Amniotic epithelial cell (primary cell): ENCODE results near the gene GPX5.
"Not testable (repeated sequence)": the region's sequence is repeated elsewhere in the genome, so short reads cannot be mapped to it uniquely, and the experiment has no call there.

Experiments used
- DNase-seq: peaks from one replicate; pipeline ENCODE4 v3.0.0-alpha.2; 2010; ENCODE audit warnings: low read depth

The GPX5 gene

DNA sequence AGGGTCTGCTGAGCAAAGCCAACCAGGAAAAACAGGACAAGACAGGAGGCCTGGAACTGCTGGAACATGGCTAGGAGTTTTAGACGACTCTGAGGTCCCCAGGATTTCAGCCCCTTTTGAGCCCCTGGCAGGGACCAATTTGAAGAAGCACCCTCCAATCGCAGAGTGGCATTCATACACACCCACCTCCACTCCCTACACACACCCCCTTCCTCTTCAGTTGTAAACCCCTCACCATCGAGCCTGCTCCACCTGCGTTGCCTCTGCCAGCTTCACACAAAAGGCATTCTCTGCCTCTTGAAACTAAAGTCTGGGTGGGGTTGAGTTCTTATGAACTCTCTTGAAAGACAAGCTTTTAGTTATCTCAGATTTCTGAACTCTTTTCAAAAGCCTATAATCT, 10.0 kb upstream of the GPX5 start, which contains the start of gene GPX6:
GPX6 (minus strand) TSS at position 118 of the 400 bp plus-strand sequence; CDS start at position 68, 50 bp downstream.
- DNase-seq, result no peak

DNA sequence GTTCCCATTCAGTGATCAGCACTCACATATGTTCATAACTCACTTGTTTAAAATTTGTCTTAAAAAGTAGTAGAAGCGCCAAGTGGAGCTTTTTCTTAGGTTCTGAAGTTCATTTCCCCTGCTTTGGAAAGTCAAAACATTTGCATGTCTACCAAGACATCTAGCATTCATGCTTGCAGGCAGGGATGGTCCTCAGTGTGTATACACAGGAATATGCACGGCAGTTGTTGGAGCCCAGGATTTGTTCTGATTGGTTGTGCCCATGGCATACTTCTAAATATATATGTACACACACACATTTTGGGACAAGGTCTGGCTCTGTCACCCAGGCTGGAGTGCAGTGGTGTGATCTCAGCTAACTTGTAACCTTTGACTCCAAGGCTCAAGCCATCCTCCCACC, 7.7 kb upstream of the GPX5 start:
- no peak for DNase-seq

DNA sequence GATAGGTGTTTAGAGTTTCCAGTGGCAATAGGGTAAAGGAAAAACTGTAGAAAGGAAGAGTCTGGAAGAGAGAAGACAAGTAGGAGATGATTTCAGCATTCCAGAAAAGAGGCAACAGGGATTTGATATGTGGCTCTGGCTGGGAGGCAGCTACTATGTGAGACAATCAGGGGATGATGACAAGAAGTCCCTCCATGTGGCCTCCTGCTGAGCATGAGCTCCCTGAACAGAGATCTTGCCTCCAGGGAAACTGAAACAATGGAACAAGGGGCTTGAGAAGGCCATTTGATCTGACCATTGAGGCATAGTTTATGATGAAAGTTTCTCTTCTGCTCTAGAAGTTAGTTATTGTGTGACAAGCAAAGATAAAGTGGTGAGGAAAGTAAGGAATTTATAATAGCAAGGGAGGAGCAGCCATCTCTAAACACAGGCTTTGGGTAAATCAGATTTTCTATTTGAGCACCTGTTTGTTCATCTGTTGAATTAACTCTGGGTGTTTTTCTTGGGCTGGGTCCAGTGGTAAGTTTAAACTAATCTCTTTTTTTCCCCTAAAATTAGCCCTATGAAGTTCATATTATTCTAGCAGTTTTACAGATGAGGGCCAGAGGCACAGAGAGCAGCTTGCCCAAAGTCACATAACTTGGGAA, 3.0 kb upstream of the GPX5 start:
- DNase-seq, result no peak

DNA sequence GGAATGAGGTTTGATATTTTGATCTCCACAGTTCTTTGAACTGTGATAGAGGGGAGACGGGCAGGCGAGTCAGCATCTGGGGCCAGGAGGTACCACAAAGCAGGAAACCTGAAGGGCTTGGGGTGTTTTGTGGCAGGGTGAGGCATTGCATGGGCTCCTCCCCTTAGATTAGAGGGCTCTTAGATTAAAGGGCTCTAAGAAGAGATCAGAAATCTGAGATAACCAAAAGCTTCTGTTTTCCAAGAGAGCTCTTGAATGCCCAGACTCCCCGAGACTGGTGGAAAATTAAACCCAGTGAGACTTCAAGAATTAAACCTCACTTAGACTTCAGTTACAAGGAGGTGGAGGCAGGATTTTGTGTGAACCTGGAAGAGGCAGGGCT, 2.4 kb upstream of the GPX5 start:
- no peak for DNase-seq

DNA sequence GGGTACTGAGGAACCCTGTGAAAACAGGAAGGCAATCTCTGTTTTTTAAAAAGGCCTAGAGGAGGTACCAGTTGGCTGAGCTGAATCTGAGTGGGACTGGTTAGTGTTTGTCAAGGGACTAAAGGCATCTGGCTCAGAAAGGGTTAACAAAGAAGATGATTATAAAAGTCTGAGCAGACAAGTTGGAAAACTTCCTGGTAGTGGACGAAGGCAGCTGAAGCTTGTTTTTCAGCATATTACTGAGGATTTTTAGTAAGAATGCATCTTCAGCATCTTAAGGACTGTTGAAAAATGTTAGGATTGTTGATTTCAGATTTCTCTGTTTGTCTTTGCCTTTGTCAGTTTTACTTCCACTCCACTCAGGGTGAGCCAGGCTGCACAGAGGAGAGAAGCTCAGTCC, 5.1 kb downstream of the GPX5 start:
- DNase-seq, result no peak

DNA sequence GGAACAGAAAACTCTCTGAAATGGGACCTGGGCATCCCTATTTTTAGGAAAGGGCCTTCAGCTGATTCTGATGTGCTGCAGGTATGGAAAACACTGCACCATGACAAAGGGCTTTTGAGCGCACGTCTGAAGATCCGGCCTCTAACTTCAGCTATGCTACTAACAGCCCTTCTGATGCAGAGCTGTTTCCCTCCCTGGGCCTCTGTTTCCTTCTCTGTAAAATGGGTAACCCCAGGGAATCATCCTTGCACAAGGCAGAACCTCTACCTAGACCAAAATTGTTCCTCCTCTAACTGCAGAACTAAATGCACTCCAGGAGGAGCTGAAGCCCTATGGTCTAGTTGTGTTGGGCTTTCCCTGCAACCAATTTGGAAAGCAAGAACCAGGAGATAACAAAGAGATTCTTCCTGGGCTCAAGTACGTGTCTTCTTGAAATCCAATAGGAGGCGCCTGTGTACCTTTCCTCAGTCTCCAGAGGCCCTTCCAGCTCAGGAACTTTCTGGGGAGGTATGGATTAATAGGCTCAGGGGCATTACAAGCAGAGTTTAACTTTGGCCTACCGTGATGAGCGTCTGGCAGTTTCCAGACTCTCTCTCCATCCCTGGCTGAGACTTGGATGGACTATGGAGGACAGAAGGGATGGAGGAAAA, 5.9 kb downstream of the GPX5 start:
- no peak for DNase-seq

DNA sequence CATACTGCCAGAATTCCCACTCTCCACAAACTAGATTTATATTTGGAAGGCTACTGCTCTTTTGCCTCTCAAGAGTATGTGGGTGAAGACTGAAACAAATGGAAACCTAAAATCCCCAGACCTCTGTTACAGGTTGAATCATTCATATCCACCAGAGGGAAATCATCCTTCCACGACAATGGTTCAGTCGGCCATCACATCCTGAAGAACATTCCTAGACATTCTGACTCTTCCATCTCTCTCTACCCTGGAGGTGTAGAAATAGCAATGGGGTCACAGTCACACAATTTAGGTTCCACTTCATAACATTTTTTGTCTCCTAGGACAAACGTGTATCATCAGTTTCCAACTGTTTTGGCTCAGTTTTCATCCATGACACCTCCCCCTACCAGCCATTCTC, 8.6 kb downstream of the GPX5 start:
- DNase-seq, result no peak

DNA sequence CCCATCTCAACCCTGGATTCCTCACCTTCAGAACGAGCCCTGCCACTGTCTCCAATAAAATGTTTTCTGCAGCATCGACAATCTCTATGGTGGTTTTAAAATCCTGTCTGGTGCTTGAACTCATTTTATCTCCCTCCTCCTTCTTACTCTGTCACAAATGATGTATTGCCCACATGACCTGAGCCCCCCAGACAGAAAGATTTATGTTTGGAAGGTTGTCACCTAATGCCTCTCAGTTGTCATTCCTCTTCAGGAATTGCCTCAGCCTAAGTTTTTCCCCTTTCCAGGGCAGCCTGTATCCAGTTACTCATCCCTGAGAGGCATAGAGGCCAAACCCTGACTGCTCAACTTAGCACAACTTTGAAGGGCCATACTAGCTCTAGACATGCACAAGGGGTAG, 9.2 kb downstream of the GPX5 start:
- no peak for DNase-seq

DNA sequence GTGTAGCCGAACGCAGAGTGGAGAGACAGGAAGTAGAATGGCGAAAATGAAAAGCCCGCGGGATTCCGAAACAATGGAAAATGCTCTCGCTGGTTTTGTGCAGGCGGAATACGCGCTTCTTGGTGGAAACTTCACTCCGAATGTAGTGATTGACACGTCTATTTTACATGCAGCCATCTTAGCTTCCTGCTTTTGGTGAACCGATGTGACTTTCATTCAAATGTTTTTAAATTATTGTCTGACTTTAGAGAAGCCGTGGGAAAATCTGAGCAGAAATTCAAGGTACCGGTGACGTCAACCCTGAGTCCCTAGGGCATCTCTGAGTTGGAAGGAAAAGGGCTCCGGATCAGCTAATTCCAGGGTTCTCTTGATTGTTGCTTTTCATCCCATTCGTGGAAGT, 11.4 kb downstream of the GPX5 start:
- peak; percentile 31 for DNase-seq

DNA sequence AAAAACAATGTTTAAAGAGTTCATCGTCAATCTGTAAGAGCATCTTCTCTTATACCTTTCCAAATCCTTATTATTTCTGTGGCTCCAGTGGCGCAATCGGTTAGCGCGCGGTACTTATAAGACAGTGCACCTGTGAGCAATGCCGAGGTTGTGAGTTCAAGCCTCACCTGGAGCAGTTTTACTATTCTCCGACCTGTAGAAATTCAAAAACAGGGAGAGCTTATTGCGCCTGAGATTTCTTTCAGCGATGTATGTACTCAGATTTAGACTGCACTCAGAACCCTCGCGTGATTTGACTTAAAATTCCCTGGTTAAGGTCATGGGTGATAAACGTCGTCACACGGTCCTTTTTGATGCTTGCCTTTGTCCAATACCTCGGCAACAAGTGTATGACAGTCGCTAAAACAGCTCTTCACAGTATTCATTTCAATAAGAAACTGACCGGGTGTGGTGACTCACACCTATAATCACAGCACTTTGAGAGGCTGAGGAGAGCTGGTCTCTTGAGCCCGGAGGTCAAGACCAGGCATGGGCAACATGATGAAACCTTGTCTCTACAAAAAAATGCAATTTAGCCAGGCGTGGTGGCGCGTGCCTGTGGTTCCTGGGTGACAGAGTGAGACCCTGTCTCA, 11.9 kb downstream of the GPX5 start:
- no peak for DNase-seq

DNA sequence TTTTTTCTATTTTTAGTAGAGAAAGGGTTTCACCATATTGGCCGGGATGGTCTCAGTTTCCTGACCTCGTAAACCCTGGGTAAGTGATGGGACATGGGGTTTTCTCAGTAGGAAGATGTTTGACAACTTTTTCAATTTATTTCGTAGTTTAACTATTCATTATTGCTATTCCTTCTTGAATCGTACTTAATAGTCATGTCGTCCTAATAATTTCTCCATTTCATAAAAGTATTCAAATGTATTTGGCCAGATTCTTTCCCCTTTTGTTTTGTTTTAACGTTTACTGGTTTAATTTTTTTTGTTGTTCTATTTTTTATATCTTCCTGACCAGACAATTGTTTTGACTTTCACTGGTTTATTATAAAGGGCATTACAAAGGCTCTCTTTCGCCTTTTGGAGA, 16.3 kb downstream of the GPX5 start:
- no peak for DNase-seq

DNA sequence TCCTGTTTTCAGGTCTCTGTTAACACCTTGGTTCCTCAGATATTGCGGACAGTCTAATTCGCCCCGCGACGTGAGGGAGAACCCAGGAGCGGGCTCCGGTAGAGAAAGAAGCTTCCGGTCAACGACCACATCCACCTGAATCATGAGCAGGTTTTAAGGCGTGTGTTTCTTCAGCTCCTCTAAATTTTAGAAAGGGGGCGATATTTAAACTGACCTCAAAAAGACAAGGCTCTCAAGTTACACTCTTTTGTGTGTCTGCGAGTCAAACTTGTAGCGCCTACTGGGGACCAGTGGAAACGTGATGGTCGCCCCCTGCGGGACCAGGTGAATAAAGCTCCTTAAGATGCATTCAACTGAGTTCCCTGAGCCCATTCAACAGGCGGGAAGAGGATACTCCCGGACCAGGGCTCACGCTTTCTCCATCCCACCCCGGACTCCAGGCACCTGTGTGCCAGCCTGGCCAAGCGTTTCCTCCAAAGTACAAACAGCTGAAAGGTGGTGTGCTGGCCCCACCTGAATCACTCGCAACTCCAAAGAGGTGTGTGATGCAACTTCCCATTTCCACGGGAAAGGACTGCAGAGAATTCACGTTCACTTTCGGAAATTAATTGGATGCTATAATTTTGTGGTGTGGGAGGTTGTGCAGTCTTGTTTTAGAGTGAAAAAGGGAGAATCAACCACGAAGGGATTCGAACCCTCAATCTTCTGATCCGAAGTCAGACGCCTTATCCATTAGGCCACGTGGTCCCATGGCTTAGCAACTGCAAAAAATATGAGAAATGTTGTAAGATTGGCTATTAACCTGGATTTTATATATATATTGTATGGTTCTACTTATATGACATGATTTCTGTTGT, 17.0 kb downstream of the GPX5 start:
- peak; percentile 87 for DNase-seq

DNA sequence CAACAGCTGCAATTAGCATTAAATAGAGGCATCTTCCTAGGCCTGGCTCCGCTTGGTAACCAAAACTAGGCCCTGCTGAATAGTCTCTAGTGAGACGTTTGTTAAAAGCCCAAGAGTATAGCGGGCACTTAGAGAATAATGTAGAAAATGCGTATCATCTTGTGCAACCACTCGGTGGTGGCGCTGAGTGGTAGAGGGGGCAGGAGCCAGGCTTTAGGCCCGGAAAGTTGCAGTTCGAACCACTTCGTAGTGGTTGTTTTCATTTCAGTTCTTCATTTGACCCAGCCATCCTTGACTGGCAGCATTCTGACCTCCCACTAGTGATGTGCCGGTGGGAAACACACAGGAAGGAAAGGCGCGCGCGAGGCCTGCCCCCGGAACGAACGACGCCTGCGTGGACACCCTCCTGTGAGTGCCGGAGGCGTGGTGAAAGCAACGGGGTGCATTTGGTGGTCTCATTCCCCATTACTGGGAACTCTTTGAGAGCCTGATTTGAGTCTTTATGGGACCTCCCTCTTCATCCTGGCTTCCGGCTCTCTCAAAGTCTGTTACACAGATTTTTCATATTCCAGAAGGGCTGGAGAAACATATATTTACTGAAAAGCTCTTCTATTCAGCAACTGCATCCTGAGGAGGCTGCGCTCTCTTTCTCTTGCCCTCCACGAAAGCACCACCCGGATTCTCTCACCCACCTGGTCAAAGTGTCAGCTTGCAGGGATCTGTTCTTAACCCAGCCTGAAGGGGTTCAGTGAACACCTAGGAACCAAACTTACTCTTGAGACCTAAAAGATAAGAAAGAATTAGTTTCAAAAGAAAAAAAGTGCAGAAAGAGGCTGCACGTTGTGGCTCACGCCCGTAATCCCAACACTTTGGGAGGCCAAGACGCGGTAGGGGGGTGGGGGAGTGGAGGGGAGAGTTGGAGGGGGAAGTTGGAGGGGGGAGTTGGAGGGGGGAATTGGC, 18.2 kb downstream of the GPX5 start:
- peak; percentile 32 for DNase-seq

DNA sequence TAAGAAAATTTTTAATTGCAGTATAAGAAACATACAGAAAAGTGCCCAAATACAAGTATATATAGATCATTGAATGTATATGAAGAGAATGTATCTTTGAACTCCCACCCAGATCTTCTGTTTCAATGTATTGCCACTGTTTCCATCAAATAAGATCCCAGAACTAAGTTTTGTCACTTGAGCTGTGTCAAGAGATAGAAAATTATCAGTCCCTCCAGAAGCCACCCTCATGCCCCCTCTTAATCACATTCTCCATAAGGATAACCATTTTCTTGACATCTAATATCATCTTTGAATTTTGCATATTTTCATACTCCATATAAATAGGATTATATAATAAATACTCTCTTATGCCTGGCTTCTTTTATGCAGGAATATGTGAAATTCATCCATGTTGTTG, 20.3 kb downstream of the GPX5 start:
- no peak for DNase-seq

DNA sequence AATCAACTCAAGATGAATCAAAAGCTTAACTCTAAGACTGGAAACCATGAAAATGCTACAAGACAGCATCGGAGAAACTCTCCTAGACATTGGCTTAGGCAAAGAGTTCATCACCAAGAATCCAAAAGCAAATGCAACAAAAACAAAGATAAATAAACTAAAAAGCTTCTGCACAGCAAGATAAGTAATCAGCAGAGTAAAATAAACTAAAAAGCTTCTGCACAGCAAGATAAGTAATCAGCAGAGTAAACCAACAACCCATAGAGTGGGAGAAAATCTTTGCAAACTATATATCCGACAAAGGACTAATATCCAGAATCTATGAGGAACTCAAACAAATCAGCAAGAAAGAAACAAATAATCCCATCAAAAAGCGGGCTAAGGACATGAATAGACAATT, 21.3 kb downstream of the GPX5 start:
- not testable (repeated sequence) for DNase-seq

DNA sequence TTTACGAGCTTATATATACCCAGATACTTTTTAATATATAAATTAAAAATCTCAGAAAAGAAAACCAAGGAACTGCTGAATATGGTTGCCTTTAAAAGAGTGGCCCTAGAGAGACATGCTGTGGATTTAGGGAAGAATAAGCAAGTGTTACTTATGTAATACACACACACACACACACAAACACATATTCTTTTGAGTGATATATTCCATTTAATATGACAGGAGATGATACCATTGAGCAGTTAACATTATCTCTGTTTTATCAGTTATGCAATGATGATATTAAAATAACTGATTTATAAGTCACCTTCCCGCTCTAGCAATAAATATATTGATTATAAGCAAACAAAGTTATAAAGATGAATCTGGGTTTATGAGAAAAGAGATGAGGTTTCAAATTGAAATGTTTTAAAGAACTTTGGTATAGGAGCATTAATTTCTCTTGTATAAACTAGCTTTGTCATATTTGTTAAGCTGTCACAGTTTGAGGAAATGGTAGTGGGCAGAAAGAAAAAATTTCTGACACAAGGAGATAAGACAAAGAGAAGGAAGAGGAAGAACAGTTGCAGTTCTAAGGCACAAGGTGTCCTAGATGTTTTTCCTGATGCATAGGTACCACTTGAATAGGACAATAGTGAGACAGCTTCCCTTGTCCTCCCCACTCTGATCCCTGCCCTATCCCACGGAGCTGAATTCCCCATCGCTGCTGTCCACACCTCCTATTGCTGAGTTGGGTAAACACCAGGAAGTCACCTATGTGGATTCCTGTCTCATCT, 26.4 kb downstream of the GPX5 start:
- no peak for DNase-seq

DNA sequence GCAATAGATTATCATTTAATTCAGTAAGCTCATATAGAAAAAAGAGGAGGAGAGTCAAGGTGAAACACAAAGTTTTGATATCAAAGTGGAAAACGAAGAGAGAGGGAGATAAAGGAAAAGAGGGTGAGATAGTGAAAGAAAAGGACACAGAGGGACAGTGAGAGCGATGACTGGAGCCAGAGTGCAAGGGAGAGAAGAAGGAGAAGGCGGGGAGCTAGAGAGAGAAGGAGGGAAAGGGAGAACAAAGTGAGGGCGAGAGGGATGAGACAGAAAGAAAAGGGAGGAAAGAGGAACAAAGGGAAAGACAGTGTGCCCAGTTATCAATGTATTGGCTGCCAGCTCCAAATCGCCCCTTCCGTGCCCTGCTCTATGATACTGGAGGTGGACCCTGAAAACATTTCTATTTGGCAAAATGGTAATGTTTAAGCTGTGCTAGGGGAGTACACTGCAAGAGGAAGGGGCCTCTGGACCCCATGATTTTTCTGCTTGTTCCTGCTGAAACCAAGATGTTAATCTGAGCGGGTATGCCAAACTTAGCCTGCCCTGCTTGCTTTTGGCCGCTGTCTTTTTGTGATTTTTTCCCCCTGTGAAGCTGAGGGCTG, 27.8 kb downstream of the GPX5 start:
- DNase-seq, result no peak

DNA sequence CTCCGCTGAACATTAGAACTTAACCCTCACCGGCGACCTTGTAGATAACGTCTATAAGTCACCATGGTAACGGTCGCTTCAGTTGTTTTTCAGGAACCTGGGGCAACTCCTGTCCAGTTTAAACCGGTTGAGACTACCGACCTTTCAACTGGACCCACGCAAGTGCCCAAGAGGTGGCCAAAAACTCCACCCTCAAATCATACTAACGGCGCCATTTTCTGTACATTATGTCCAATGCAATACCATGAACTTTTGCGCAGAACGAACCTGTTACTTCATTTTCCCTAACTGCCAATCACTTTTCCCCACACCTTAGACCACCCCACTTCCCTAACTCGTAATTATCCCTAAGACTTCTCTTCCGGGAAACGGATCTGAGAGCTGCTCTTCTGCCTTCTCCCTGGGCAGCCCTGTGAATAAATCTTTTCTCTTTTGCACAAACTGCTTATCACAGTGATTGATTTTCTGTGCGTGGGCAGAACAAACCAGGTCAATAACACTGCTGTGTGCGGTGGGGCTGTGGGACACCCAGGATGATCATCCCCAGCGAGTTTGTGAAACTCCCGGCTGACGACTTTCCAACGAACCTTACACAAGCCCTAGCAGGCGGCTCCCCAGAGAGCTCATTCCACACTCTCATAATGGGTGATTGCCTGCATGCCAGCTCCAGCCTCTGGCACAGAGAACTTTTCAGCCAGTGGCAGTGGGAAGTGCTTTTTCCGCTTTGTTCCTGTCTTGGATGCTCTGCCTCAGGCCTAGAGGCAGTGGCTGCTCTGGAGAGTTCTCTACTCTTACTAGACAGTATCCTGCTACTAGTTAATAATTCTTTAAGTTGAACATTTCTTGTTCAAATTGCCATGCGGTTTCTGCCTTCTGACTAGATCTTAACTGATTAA, 28.6 kb downstream of the GPX5 start:
- DNase-seq, result no peak

DNA sequence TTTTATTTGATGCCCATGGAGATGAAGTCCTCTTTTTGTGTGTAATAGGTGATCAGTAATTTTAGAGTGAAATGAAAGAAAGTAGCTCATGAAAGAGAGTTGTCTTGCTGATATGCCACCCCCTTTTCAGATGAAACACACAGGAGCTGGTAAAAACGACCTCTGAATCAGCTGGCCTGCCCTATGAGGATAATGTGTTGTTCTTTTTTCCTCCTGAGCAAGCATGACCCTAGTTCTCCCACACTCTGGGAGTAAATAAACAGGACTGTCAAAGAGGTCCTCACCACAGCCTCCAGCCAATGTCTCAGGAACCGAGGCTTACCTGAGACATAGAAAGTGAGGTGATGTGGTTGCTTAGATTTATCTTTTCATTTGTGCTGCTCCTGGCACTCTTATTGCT, 29.5 kb downstream of the GPX5 start:
- DNase-seq, result no peak
